Activated CD4-positive, alpha-beta T cell treated with anti-CD3 and anti-CD28 coated beads, Interleukin-2, amount 10 ng/mL, durations not matched to agents 7 days and 5 days (primary cell): Measurements from ENCODE around the gene FTCD. TPM values are rescaled to one million over a fixed set of nuclear protein-coding genes. Genes with fewer than 3 reads are reported as not detected.

Experiments
- CTCF ChIA-PET: fragments of 350-600 bp; sonication (Branson Sonifier 250); formaldehyde crosslinking; loops from one replicate; lab custom pipeline; 2021; ENCODE audit warnings: antibody characterized with exemption; lab: Charles Lee
- POLR2A ChIA-PET: fragments of 350-600 bp; sonication (Branson Sonifier 250); formaldehyde crosslinking; loops from one replicate; lab custom pipeline; 2021; ENCODE audit warnings: antibody characterized with exemption; lab: Charles Lee
- DNase-seq: peaks from one replicate; pipeline ENCODE4 v3.0.0-alpha.2; 2020
- H3K27ac Mint-ChIP-seq: one replicate; pipeline ENCODE4 v1.8.0; 2021; ENCODE audit warnings: mild to moderate bottlenecking, moderate library complexity, mixed read lengths
- H3K27me3 Mint-ChIP-seq: one replicate; pipeline ENCODE4 v1.8.0; 2021; ENCODE audit warnings: mixed read lengths
- H3K36me3 Mint-ChIP-seq: one replicate; pipeline ENCODE4 v1.8.0; 2021; ENCODE audit warnings: low read depth, mixed read lengths
- H3K4me1 Mint-ChIP-seq: one replicate; pipeline ENCODE4 v1.8.0; 2021; ENCODE audit warnings: mixed read lengths
- H3K4me3 Mint-ChIP-seq: one replicate; pipeline ENCODE4 v1.8.0; 2021; ENCODE audit warnings: mild to moderate bottlenecking, moderate library complexity, mixed read lengths
- H3K9me3 Mint-ChIP-seq: one replicate; pipeline ENCODE4 v1.8.0; 2021; ENCODE audit warnings: mixed read lengths
- total RNA-seq, 2 experiments: library from RNA; stranded (reverse); gene quantifications; one replicate each; pipeline ENCODE4 v1.2.3, GENCODE V29; 2021

The FTCD gene
- total RNA-seq, 2 experiments from 2014 or later = not detected

DNA sequence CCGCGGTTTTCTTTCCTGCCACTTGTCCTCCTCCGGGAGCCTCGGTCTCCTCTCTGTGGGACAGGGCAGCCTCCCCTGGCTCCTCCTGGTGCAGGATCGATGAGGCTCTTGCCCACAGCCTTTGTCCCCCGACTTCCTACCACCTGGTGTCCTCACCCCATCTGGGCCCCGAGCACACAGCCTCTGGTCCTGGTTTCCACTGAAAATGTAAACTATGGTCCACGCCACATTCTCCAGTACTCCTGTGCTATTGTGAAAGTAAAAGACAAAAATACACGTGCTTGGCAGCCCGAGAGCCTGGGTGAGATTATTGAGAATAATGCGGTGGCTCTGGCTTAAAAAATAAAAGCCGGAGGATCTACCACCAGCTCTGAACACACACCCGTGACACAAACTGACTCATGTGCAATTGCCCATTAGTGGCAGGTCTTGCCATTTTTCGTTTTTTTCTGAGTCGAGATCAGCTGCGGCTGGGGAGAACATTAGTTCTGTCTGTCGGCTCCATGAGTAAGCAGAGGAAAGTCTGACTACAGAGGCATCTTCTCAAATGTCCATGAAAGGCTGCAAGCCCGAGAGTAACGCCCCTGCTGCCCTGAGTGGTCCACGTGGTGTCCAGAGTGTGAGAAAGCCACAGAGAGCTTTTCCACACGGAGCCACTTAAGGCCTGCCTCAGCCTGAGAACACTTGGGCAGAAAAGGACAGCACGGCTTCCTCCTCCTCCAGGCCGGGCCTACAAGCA, 63.2 kb downstream of the FTCD start:
- H3K4me3 Mint-ChIP-seq = no peak overlapping the region
- no peak for DNase-seq
- peaks cover 8% of the 10 kb centered on the region for H3K27me3 Mint-ChIP-seq
- POLR2A ChIA-PET = no interaction called here
- no peaks in the 10 kb centered on the region for H3K4me1 Mint-ChIP-seq
- CTCF ChIA-PET = interaction anchor here (1.1 kb wide), 1 partner anchor 25 kb away, joined by 3 read pairs; no protein-coding TSS in a partner anchor
- H3K27ac Mint-ChIP-seq = no peak overlapping the region
- peaks cover 4% of the 10 kb centered on the region for H3K36me3 Mint-ChIP-seq
- H3K9me3 Mint-ChIP-seq = peaks cover 21% of the 10 kb centered on the region

DNA sequence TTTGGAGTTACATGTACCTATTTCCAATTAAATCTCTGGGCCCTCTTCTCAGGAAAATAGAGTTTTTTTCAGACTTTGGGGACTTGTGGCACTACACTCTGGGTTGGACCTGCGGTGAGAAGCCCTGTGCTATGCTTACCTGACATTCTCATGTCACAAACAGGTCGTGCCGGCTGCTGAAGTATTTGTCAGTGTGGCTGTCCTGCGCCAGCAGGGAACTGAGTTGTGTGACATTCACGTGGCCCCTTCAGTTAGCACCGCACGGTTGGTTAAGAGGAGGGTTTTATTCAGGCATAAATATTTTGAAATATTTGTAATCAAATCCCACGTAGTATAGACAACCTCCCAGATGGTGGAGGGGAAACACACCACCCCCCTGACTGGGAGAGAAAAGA, 63.8 kb downstream of the FTCD start:
- Mint-ChIP-seq H3K36me3 (peaks cover 4% of the 10 kb centered on the region), H3K27ac (no peak overlapping the region), H3K9me3 (peaks cover 24% of the 10 kb centered on the region), H3K4me3 (no peak overlapping the region), H3K4me1 (no peaks in the 10 kb centered on the region), H3K27me3 (peaks cover 4% of the 10 kb centered on the region)
- ChIA-PET POLR2A (no interaction called here), CTCF (no interaction called here)
- DNase-seq = no peak

DNA sequence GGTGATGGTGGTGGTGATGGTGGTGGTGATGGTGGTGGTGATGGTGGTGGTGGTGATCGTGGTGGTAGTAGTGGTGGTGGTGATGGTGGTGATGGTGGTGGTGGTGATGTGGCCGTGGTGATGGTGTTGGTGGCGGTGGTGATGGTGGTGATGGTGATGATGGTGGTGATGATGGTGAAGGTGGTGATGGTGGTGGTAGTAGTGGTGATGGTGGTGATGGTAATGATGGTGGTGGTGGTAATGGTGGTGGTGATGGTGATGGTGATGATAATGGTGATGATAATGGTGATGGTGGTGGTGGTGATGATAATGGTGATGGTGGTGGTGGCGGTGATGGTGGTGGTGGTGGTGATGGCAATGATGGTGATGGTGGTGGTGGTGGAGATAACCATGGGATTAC, 64.3 kb downstream of the FTCD start:
- ChIA-PET CTCF (no interaction called here), POLR2A (no interaction called here)
- Mint-ChIP-seq H3K27me3 (peaks cover 4% of the 10 kb centered on the region), H3K4me3 (no peak overlapping the region), H3K4me1 (no peaks in the 10 kb centered on the region), H3K9me3 (peaks cover 25% of the 10 kb centered on the region), H3K27ac (no peak overlapping the region), H3K36me3 (peaks cover 4% of the 10 kb centered on the region)
- DNase-seq = no peak

DNA sequence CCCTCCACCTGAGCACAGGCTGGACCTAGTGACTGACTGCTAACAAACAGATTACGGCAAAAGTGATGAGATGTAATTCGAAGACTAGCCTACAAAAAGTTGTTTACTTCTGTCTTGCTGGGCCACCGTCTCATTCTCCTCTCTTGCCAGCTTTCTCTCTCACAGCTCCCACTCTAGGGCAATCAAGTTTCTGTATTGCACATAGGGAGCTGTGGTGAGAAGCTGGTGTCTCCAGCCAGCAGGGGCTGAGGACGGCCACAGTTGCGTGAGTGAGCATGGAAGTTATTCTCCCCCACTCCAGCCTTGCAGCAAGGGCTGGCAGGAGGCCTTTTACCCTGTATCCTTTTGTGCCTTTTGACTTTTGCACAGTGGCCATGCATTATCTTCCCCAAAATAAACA, 66.1 kb downstream of the FTCD start:
- POLR2A ChIA-PET = no interaction called here
- Mint-ChIP-seq H3K27me3 (peaks cover 4% of the 10 kb centered on the region), H3K4me1 (no peaks in the 10 kb centered on the region), H3K9me3 (peaks cover 30% of the 10 kb centered on the region), H3K36me3 (peaks cover 4% of the 10 kb centered on the region), H3K27ac (no peak overlapping the region), H3K4me3 (no peak overlapping the region)
- CTCF ChIA-PET = no interaction called here
- no peak for DNase-seq

GRCh38 chr21:46088189-46088588, 67.2 kb downstream of the FTCD start:
- peaks cover 4% of the 10 kb centered on the region for H3K36me3 Mint-ChIP-seq
- no peak overlapping the region for H3K4me3 Mint-ChIP-seq
- no peak for DNase-seq
- H3K9me3 Mint-ChIP-seq = peaks cover 30% of the 10 kb centered on the region
- H3K4me1 Mint-ChIP-seq = no peaks in the 10 kb centered on the region
- CTCF ChIA-PET = no interaction called here
- no peak overlapping the region for H3K27ac Mint-ChIP-seq
- POLR2A ChIA-PET = no interaction called here
- H3K27me3 Mint-ChIP-seq = peaks cover 4% of the 10 kb centered on the region

- H3K9me3 Mint-ChIP-seq = peaks cover 30% of the 10 kb centered on the region
- DNase-seq = no peak
- POLR2A ChIA-PET = no interaction called here
- H3K27ac Mint-ChIP-seq = no peak overlapping the region
- H3K4me3 Mint-ChIP-seq = no peak overlapping the region
- H3K4me1 Mint-ChIP-seq = no peaks in the 10 kb centered on the region
- CTCF ChIA-PET = no interaction called here
- peaks cover 4% of the 10 kb centered on the region for H3K27me3 Mint-ChIP-seq
- H3K36me3 Mint-ChIP-seq = peaks cover 4% of the 10 kb centered on the region
These were observed 67.7 kb downstream of the FTCD start for GRCh38 chr21:46087641-46088040.

Other genes with a start within 250 kb of the FTCD start
- under 1 TPM; 0.27 to 0.40 TPM for gene COL6A1, start 173.8 kb downstream of the FTCD start, total RNA-seq
- gene COL6A2, start 57.5 kb downstream of the FTCD start, total RNA-seq = 1 to 10 TPM; 2.3 to 2.5 TPM
- 1 to 10 TPM; 6.1 to 6.3 TPM for gene SPATC1L, start 28.9 kb upstream of the FTCD start, total RNA-seq
- 10 to 100 TPM; 47.8 to 53.3 TPM for gene LSS, start 73.2 kb upstream of the FTCD start, total RNA-seq
- 100 to 1,000 TPM in 1 of 2 experiments, 10 to 100 TPM in 1; 94.5 to 118 TPM for gene MCM3AP, start 130.0 kb upstream of the FTCD start, total RNA-seq
- gene YBEY, start 130.8 kb upstream of the FTCD start, total RNA-seq = 10 to 100 TPM; 11.5 to 12.5 TPM
- 10 to 100 TPM; 67.5 to 68.3 TPM for gene C21orf58, start 168.3 kb upstream of the FTCD start, total RNA-seq
- gene PCNT, start 168.6 kb upstream of the FTCD start, total RNA-seq = 10 to 100 TPM; 84.0 to 89.8 TPM